ENCODE measurements around the gene NRIP2. TPM values are rescaled to one million over a fixed set of nuclear protein-coding genes. Genes with fewer than 3 reads are reported as not detected.

Gene NRIP2
- total and polyA plus RNA-seq, 10 of the 15 experiments (the other 5 are each of a cell fraction or from before 2014, with no cell fraction given) = 0.04 to 0.83 (median 0.42) TPM; not detected in 7

DNA sequence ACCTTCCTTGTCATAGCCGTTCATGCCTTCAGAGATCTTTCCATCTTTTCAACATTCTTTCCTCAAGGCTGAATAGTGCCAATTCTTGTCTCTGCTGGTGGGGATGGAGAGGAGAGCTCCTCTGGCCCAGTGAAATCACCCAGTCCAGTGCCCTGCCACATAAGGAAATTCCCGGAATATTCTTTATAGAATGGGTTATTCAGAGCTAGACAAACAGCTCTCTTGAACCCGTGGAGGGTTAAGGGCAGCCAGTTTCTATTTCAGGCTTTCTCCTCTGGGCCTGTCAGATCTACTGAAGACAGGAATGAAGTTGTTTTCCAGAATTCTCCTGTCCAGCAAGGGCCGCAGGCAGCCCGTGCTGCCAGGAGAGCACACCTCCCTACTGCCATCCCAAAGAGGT is 8.1 kb upstream of the NRIP2 start:
- ATAC-seq (no peak), FAIRE-seq (no peak), DNase-seq (ENCODE audit: low read depth, low spot score) (no peak)
- H4K20me1 ChIP-seq (ENCODE audit: control insufficient read depth, insufficient read depth) = no peaks in the 10 kb centered on the region
- H3K27ac ChIP-seq (ENCODE audit: control insufficient read depth, insufficient read depth) = no peak overlapping the region
- ChIA-PET RAD21 (ENCODE audit: unreplicated experiment) (no interaction called here), CTCF (no interaction called here), POLR2A (no interaction called here), SMC1A (ENCODE audit: uncharacterized antibody, unreplicated experiment) (no interaction called here)
- no peaks in the 10 kb centered on the region for H3K27me3 ChIP-seq (replicated peaks in 1 of 2; ENCODE audit: control insufficient read depth in 2 of 2, insufficient read depth in 2 of 2, low read length in 1 of 2)
- intact Hi-C loops (cut with micrococcal nuclease; ENCODE audit: unreplicated experiment) (no loop called here), in situ Hi-C loops (cut with MboI) (no loop called here)
- no peak overlapping the region for H2AFZ ChIP-seq (ENCODE audit: control insufficient read depth, low read depth, low read length)
- no peaks in the 10 kb centered on the region; a peak in 1 of 4 replicates for H3K36me3 ChIP-seq (ENCODE audit: control insufficient read depth in 2 of 2, insufficient read depth in 2 of 2, low read length in 1 of 2)
- H3K9ac ChIP-seq (ENCODE audit: control insufficient read depth, insufficient read depth, low read length) = no peak overlapping the region
- no TSS peak for BruUV-seq (replicated peaks)
- no peak overlapping the region for H3K4me2 ChIP-seq (ENCODE audit: control insufficient read depth, insufficient read depth)
- no peaks in the 10 kb centered on the region for H3K4me1 ChIP-seq (ENCODE audit: control insufficient read depth, insufficient read depth, low read length)
- no peaks in the 10 kb centered on the region for H3K79me2 ChIP-seq (ENCODE audit: control insufficient read depth, insufficient read depth, low read length)
- 98% methylated on average over 5 of the region's 5 CpGs for WGBS (ENCODE audit: insufficient coverage, insufficient replicate concordance, low lambda C conversion rate, missing lambda C conversion rate)
- H3K4me3 ChIP-seq = no peak overlapping the region
- no peak for TF ChIP-seq ZNF384 (IDR thresholded peaks at IDR 0.05; ENCODE audit: borderline replicate concordance, low read depth, low read length)
- TF ChIP-seq, protein P1, sequence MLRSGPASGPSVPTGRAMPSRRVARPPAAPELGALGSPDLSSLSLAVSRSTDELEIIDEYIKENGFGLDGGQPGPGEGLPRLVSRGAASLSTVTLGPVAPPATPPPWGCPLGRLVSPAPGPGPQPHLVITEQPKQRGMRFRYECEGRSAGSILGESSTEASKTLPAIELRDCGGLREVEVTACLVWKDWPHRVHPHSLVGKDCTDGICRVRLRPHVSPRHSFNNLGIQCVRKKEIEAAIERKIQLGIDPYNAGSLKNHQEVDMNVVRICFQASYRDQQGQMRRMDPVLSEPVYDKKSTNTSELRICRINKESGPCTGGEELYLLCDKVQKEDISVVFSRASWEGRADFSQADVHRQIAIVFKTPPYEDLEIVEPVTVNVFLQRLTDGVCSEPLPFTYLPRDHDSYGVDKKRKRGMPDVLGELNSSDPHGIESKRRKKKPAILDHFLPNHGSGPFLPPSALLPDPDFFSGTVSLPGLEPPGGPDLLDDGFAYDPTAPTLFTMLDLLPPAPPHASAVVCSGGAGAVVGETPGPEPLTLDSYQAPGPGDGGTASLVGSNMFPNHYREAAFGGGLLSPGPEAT (IDR thresholded peaks at IDR 0.05; ENCODE audit: low read depth) = no peak
- TF ChIP-seq POLR2A (IDR thresholded peaks at IDR 0.05; ENCODE audit: low read depth, low read length) = no peak
- TF ChIP-seq, protein P2, sequence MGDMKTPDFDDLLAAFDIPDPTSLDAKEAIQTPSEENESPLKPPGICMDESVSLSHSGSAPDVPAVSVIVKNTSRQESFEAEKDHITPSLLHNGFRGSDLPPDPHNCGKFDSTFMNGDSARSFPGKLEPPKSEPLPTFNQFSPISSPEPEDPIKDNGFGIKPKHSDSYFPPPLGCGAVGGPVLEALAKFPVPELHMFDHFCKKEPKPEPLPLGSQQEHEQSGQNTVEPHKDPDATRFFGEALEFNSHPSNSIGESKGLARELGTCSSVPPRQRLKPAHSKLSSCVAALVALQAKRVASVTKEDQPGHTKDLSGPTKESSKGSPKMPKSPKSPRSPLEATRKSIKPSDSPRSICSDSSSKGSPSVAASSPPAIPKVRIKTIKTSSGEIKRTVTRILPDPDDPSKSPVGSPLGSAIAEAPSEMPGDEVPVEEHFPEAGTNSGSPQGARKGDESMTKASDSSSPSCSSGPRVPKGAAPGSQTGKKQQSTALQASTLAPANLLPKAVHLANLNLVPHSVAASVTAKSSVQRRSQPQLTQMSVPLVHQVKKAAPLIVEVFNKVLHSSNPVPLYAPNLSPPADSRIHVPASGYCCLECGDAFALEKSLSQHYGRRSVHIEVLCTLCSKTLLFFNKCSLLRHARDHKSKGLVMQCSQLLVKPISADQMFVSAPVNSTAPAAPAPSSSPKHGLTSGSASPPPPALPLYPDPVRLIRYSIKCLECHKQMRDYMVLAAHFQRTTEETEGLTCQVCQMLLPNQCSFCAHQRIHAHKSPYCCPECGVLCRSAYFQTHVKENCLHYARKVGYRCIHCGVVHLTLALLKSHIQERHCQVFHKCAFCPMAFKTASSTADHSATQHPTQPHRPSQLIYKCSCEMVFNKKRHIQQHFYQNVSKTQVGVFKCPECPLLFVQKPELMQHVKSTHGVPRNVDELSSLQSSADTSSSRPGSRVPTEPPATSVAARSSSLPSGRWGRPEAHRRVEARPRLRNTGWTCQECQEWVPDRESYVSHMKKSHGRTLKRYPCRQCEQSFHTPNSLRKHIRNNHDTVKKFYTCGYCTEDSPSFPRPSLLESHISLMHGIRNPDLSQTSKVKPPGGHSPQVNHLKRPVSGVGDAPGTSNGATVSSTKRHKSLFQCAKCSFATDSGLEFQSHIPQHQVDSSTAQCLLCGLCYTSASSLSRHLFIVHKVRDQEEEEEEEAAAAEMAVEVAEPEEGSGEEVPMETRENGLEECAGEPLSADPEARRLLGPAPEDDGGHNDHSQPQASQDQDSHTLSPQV (IDR thresholded peaks at IDR 0.05) = no peak
- TF ChIP-seq SPI1 (IDR thresholded peaks at IDR 0.05; ENCODE audit: borderline replicate concordance, insufficient read depth, low read depth, low read length) = no peak
- no peaks in the 10 kb centered on the region for H3K9me3 ChIP-seq (replicated peaks; ENCODE audit: control insufficient read depth, insufficient read depth, low read length)
